ENCODE data around the gene TGM5.

TGM5 gene

GRCh38 chr15:43194795-43195194, 71.9 kb downstream of the TGM5 start:
- ChIA-PET POLR2A (no interaction called here), CTCF (interaction anchor here (0.9 to 6.9 kb wide), 6 partner anchors 8 to 91 kb away, joined by 3 to 52 read pairs (median 4); partner anchors contain the start of gene CCNDBP1)
- no peak for DNase-seq (ENCODE audit: extremely low spot score)
- TF ChIP-seq CTCF (IDR thresholded peaks at IDR 0.05; ENCODE audit: control extremely low read depth, extremely low read depth, low read depth, missing control alignments): no peak

GRCh38 chr15:43193710-43194109, 73.0 kb downstream of the TGM5 start:
- ChIA-PET CTCF (interaction anchor here (0.9 to 6.9 kb wide), 4 partner anchors 9 to 92 kb away, joined by 3 to 52 read pairs (median 12); partner anchors contain the start of gene CCNDBP1), POLR2A (no interaction called here)
- TF ChIP-seq CTCF (IDR thresholded peaks at IDR 0.05; ENCODE audit: control extremely low read depth, extremely low read depth, low read depth, missing control alignments): no peak
- no peak for DNase-seq (ENCODE audit: extremely low spot score)

- CTCF ChIA-PET: interaction anchor here (1.1 to 6.9 kb wide), 5 partner anchors 10 to 95 kb away, joined by 3 to 52 read pairs (median 5); no protein-coding TSS in a partner anchor
These were observed 76.5 kb downstream of the TGM5 start for GRCh38 chr15:43190178-43190577.

GRCh38 chr15:43189296-43189695, 77.4 kb downstream of the TGM5 start:
- ChIA-PET POLR2A (no interaction called here), CTCF (interaction anchor here (1.3 kb wide), 2 partner anchors 15 to 96 kb away, joined by 4 to 11 read pairs; no protein-coding TSS in a partner anchor)
- no peak for DNase-seq (ENCODE audit: extremely low spot score)
- no peak for TF ChIP-seq CTCF (IDR thresholded peaks at IDR 0.05; ENCODE audit: control extremely low read depth, extremely low read depth, low read depth, missing control alignments)

More at GRCh38 chr15:43190178-43190577, 76.5 kb downstream of the TGM5 start:
- POLR2A ChIA-PET: no interaction called here
- TF ChIP-seq CTCF (IDR thresholded peaks at IDR 0.05; ENCODE audit: control extremely low read depth, extremely low read depth, low read depth, missing control alignments): no peak
- DNase-seq (ENCODE audit: extremely low spot score): no peak

GRCh38 chr15:43187544-43188155, 79.1 kb downstream of the TGM5 start:
- ChIA-PET CTCF (interaction anchor here (1.0 to 3.0 kb wide), 4 partner anchors 17 to 98 kb away, joined by 3 to 19 read pairs (median 14); no protein-coding TSS in a partner anchor), POLR2A (no interaction called here)
- TF ChIP-seq CTCF (IDR thresholded peaks at IDR 0.05; ENCODE audit: control extremely low read depth, extremely low read depth, low read depth, missing control alignments): peak; percentile 66
- no peak for DNase-seq (ENCODE audit: extremely low spot score)

GRCh38 chr15:43186003-43186353, 80.8 kb downstream of the TGM5 start:
- ChIA-PET CTCF (interaction anchor here (1.0 to 3.0 kb wide), 6 partner anchors 8 to 100 kb away, joined by 3 to 19 read pairs (median 4); no protein-coding TSS in a partner anchor), POLR2A (interaction anchor here (0.6 kb wide), 1 partner anchor 53 kb away, joined by 4 read pairs; no protein-coding TSS in a partner anchor)
- no peak for TF ChIP-seq CTCF (IDR thresholded peaks at IDR 0.05; ENCODE audit: control extremely low read depth, extremely low read depth, low read depth, missing control alignments)
- peak; percentile 50 for DNase-seq (ENCODE audit: extremely low spot score)
